ENCODE measurements around the gene DSCAM.

DSCAM gene

GRCh38 chr21:40704141-40704540, 142.8 kb downstream of the DSCAM start:
- DNase-seq (ENCODE audit: low spot score) = no peak

- DNase-seq (ENCODE audit: low spot score) = no peak
Measured at GRCh38 chr21:40699366-40699765, 147.6 kb downstream of the DSCAM start.

GRCh38 chr21:40696246-40696645, 150.7 kb downstream of the DSCAM start:
- no peak for DNase-seq (ENCODE audit: low spot score)

- DNase-seq (ENCODE audit: low spot score) = no peak
Measured at GRCh38 chr21:40689840-40690360, 157.1 kb downstream of the DSCAM start.

- DNase-seq (ENCODE audit: low spot score) = no peak
Measured at GRCh38 chr21:40689217-40689616, 157.7 kb downstream of the DSCAM start.

GRCh38 chr21:40688106-40688864, 158.7 kb downstream of the DSCAM start:
- no peak for DNase-seq (ENCODE audit: low spot score)

- no peak for DNase-seq (ENCODE audit: low spot score)
Measured at GRCh38 chr21:40687625-40688024, 159.3 kb downstream of the DSCAM start.

- DNase-seq (ENCODE audit: low spot score) = no peak
Measured at GRCh38 chr21:40686526-40686925, 160.4 kb downstream of the DSCAM start.

GRCh38 chr21:40685141-40685540, 161.8 kb downstream of the DSCAM start:
- DNase-seq (ENCODE audit: low spot score) = no peak

GRCh38 chr21:40684726-40685125, 162.2 kb downstream of the DSCAM start:
- DNase-seq (ENCODE audit: low spot score) = no peak

GRCh38 chr21:40683349-40683748, 163.6 kb downstream of the DSCAM start:
- no peak for DNase-seq (ENCODE audit: low spot score)

- DNase-seq (ENCODE audit: low spot score) = no peak
Measured at GRCh38 chr21:40681164-40681859, 165.6 kb downstream of the DSCAM start.

GRCh38 chr21:40680311-40680710, 166.6 kb downstream of the DSCAM start:
- DNase-seq (ENCODE audit: low spot score) = no peak

GRCh38 chr21:40678681-40679284, 168.2 kb downstream of the DSCAM start:
- DNase-seq (ENCODE audit: low spot score) = no peak

GRCh38 chr21:40675017-40675416, 171.9 kb downstream of the DSCAM start:
- no peak for DNase-seq (ENCODE audit: low spot score)

GRCh38 chr21:40672602-40673001, 174.4 kb downstream of the DSCAM start:
- no peak for DNase-seq (ENCODE audit: low spot score)

- DNase-seq (ENCODE audit: low spot score) = no peak
Measured at GRCh38 chr21:40671716-40672115, 175.2 kb downstream of the DSCAM start.

- DNase-seq (ENCODE audit: low spot score) = no peak
Measured at GRCh38 chr21:40668555-40669275, 178.2 kb downstream of the DSCAM start.

GRCh38 chr21:40667967-40668366, 179.0 kb downstream of the DSCAM start:
- no peak for DNase-seq (ENCODE audit: low spot score)

- DNase-seq (ENCODE audit: low spot score) = no peak
Measured at GRCh38 chr21:40662889-40663288, 184.1 kb downstream of the DSCAM start.

- no peak for DNase-seq (ENCODE audit: low spot score)
Measured at GRCh38 chr21:40660461-40660860, 186.5 kb downstream of the DSCAM start.

- DNase-seq (ENCODE audit: low spot score) = no peak
Measured at GRCh38 chr21:40658311-40658710, 188.6 kb downstream of the DSCAM start.

Data from AG20443 (cell line).